Coronary artery (tissue), 2 donors: ENCODE measurements around the gene PLPPR1.

Experiments
- DNase-seq: peaks from one replicate; pipeline ENCODE4 v3.0.0-alpha.2; 2017; ENCODE audit warnings: low spot score
- H3K27ac ChIP-seq, 2 donors: fragments of 200-600 bp; sonication (generic); one replicate each; pipeline ENCODE4 v1.5.1; 2016 to 2019
- H3K4me3 ChIP-seq: fragments of 200-600 bp; sonication (generic); 2 replicates; pipeline ENCODE4 v1.5.1; 2016; ENCODE audit warnings: mild to moderate bottlenecking, moderate library complexity
- CTCF ChIP-seq: fragments of 200-600 bp; sonication (generic); IDR thresholded peaks from one replicate; pipeline ENCODE4 v1.5.1; 2019; ENCODE audit warnings: antibody characterized with exemption

Gene PLPPR1

GRCh38 chr9:101359679-101360078 lies 331.2 kb downstream of the PLPPR1 start:
- DNase-seq = no peak
- TF ChIP-seq CTCF = no peak
- Histone ChIP-seq H3K4me3 (no peak overlapping the region), H3K27ac (no peak overlapping the region)

- no peak for TF ChIP-seq CTCF
- Histone ChIP-seq H3K27ac (no peak overlapping the region), H3K4me3 (no peak overlapping the region)
- DNase-seq = no peak
Observed at GRCh38 chr9:101360647-101361046, 332.1 kb downstream of the PLPPR1 start.

- H3K4me3 ChIP-seq = no peak overlapping the region
- no peak for DNase-seq
- H3K27ac ChIP-seq = no peak overlapping the region
- TF ChIP-seq CTCF = no peak
Observed at GRCh38 chr9:101362450-101362849, 333.9 kb downstream of the PLPPR1 start.

DNA sequence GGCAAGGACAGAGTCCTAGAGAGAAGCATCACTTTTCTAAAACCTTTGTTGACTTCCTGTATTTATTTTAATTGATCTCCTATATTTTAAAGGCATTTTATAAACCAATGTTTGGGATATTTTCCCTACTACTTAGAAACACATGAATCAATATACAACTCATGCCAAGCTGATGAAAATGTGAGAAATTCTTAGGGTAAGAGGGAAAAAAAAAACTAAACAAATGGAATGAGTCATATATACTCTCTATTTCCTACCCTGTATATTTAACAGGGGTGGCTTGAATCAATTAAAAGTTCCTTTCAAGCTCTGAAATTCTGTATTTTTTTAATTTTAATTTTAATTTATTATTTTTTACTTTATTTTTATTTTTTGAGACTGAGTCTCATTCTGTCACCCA lies 336.7 kb downstream of the PLPPR1 start:
- TF ChIP-seq CTCF = no peak
- Histone ChIP-seq H3K4me3 (no peak overlapping the region), H3K27ac (no peak overlapping the region)
- no peak for DNase-seq

GRCh38 chr9:101366038-101366756 lies 337.7 kb downstream of the PLPPR1 start:
- no peak for TF ChIP-seq CTCF
- Histone ChIP-seq H3K4me3 (no peak overlapping the region), H3K27ac (no peak overlapping the region)
- no peak for DNase-seq

GRCh38 chr9:101367323-101367722 lies 338.8 kb downstream of the PLPPR1 start:
- no peak for DNase-seq
- no peak overlapping the region for H3K27ac ChIP-seq
- no peak for TF ChIP-seq CTCF
- H3K4me3 ChIP-seq = no peak overlapping the region

DNA sequence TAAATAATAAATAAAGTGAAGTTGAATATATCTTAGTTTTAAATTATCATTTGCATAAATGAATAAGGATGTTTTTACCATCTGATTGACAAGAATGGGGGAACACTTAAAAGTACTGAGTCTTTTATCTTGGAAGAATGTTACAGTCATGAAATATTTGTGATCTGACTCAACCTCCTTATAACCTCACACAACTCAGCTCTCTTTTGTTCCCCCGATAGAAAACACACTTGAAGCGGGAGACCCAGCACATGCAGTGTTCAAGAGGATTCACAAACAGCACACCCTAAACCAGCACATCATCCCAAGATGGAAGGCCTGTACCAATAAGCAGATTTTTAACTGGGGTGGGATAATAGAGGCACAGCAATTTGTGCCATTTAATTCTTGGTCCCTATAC lies 340.8 kb downstream of the PLPPR1 start:
- no peak overlapping the region for H3K4me3 ChIP-seq
- H3K27ac ChIP-seq = no peak overlapping the region
- DNase-seq = no peak
- TF ChIP-seq CTCF = no peak
